GM12872 (cell line): ENCODE data around the gene IL19.
A peak's percentile ranks its signal among the peaks of the same experiment; 100 is the strongest.

ENCODE experiments used
- TF ChIP-seq, protein P1 (sequence below): IDR thresholded peaks from 3 replicates; pipeline ENCODE4 v1.5.1; 2011; ENCODE audit warnings: low read depth, mild to moderate bottlenecking, low read length, moderate library complexity; ENCODE audit not compliant: insufficient read depth

Gene IL19

DNA sequence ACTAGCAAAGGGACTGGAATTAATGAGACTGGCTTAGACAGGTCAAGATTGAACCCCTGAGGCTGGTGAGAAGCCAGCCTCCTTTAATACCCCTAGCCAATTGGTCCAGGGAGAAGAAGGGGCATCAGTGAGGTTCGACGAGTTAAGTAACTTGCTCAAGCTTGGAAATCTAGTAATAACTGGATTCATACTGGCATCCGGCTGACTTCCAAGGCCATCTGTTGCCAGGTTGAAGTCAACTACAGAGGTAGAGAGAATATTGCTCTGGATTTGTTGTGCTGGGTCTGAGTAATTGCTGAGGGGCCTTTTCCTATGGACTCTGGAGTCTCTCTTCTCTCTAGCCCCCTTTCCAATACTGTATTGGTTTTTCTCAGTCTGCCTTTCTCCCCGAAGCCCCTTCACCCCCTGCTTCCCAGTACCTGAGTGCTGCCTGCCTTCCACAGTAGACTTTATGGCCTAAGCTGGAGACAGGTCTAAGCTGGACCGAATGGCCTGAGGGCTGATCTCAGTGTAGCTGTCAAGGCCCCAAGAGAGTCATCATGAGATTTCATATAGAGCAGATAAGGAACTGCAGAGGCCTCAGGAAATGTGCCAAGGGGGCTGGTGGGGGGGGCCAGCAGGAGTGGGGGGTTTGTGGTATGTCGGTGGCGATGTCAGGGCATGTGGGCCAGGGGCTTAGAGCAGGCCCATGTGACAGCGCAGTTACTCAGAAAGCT, 42.4 kb upstream of the IL19 start:
- TF ChIP-seq, protein P1, sequence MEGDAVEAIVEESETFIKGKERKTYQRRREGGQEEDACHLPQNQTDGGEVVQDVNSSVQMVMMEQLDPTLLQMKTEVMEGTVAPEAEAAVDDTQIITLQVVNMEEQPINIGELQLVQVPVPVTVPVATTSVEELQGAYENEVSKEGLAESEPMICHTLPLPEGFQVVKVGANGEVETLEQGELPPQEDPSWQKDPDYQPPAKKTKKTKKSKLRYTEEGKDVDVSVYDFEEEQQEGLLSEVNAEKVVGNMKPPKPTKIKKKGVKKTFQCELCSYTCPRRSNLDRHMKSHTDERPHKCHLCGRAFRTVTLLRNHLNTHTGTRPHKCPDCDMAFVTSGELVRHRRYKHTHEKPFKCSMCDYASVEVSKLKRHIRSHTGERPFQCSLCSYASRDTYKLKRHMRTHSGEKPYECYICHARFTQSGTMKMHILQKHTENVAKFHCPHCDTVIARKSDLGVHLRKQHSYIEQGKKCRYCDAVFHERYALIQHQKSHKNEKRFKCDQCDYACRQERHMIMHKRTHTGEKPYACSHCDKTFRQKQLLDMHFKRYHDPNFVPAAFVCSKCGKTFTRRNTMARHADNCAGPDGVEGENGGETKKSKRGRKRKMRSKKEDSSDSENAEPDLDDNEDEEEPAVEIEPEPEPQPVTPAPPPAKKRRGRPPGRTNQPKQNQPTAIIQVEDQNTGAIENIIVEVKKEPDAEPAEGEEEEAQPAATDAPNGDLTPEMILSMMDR: no peak

DNA sequence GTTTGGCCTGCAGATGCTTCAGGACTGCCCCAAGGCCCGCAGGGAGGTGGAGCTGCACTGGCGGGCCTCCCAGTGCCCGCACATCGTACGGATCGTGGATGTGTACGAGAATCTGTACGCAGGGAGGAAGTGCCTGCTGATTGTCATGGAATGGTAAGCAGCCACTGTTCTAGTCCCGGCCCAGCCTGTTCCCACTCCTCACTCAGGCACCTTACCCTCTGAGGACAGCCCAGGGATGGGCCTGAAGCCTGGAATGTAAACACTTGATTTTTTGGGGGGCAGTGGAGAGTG, 41.9 kb upstream of the IL19 start:
- TF ChIP-seq, protein P1: no peak

DNA sequence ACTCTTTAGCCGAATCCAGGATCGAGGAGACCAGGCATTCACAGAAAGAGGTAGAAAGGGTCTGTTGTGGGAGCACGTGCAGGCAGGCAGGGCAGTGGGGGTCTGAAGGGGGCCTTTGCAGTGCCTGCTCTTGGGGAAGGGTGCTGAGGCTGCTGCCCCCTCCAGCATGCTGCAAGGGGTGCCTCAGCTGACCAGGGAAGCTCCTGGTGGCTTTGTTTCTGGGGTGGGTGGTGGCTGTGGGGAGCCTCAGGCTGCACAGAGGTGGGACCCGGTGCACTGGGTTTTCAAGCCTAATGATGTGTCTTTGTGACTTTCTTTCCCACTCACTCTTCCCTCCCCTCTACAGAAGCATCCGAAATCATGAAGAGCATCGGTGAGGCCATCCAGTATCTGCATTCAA, 41.5 kb upstream of the IL19 start:
- TF ChIP-seq, protein P1: no peak

DNA sequence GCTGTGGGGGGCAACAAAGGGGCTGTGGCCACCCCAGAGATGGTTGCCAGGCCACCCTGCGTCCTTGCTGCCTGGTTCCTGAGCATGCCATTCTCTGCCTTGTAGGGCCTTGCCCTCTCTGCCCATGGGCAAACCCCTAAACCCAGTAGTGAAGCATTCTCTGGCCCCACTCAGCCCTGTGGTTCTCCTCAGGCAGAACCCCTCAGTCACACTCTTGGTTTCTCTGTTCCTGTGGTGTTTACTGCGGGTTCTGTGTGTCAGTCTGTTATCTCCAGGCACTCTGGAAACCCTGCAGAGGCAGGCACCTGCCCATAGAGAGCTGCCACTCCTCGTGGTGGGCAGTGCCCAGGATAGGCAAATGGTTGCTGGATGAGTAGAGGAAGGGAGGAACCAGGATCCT, 41.1 kb upstream of the IL19 start:
- TF ChIP-seq, protein P1: no peak

DNA sequence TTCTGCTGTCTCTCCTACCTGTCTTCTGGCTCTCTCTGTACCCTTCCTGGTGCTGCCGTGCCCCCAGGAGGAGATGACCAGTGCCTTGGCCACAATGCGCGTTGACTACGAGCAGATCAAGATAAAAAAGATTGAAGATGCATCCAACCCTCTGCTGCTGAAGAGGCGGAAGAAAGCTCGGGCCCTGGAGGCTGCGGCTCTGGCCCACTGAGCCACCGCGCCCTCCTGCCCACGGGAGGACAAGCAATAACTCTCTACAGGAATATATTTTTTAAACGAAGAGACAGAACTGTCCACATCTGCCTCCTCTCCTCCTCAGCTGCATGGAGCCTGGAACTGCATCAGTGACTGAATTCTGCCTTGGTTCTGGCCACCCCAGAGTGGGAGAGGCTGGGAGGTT, 38.1 kb upstream of the IL19 start:
- TF ChIP-seq, protein P1: no peak

DNA sequence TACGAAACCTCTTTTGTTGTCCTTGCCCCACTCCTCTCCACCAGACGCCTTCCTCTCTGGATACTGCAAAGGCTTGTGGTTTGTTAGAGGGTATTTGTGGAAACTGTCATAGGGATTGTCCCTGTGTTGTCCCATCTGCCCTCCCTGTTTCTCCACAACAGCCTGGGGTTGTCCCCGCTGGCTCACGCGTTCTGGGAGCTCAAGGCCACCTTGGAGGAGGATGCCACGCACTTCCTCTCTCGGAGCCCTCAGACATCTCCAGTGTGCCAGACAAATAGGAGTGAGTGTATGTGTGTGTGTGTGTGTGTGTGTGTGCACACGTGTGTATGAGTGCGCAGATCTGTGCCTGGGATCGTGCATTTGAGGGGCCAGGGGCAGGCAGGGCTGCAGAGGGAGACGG, 37.6 kb upstream of the IL19 start:
- TF ChIP-seq, protein P1: no peak

DNA sequence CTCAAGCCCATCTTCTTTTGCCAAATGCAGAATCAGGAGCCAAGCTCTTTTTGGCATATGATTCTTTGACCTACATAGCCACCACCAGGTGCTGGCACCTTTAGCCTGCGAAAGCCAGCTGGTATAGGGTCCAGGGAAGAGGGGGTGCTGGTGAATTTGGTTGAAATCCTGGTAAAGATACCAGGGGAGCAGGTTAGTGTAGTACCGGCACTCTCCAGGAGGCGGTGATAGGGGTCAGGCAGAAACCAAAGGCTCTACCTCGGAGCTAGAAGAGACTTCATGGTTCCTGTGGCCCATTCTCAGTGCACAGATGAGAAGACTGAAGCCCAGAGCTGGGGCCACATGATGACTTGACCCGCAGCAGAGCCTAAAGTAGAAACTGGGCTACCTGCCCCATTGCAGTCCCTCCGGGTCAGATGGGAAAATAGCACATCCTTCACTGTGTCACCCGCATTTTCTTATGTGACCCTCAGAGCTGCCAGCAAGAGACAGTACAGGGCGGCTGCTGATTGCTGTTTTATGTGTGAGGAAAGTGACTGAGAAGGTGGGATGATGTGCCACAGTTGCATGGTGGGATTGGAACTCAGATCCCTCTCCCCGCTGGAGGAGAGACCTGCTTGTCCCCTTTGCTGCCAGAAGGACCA, 36.0 kb upstream of the IL19 start:
- TF ChIP-seq, protein P1: peak; percentile 99
